GM19397 (cell line): ENCODE data around the gene KIRREL1.

Source experiments
- ATAC-seq: cut with Tn5 transposase; IDR thresholded peaks from one replicate; pipeline ENCODE4 v1.9.1; 2021; ENCODE audit warnings: mild to moderate bottlenecking, moderate library complexity; ENCODE audit not compliant: unreplicated experiment

Gene KIRREL1

GRCh38 chr1:157971769-157972168, 21.7 kb upstream of the KIRREL1 start:
- no peak for ATAC-seq

DNA sequence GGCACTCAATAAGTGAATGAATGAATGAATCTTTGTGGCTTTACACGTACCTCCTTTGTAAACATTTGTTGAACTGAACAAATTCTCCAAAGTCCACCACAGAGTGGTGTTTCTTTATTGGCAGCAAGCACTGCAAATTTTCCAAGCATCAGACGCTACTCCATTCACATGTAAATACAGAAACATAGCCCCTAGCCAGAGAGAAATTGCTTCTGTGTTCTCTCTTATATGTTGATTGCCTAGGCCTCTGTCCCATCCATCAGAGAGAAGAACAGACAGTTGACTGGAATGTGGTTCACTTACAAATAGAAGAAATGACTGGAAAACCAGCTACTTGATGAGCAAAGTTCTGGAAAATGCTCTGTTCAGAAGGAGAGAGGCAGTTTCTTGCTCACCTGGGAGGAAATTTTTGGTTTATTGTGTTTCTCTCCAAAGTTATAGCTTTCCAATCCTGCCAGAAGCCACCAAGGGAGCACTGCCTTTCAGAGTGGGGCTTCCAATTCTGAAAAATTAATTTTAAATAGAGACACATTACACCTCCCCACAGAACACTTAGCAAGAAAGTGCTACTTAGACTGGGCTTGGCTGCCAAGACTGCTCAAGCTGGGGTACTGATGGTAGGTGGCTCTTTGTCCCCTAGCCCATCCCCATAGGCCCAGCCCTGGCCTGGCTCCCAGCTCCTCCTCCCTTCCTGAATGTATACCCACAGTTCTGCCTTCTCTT, 18.1 kb upstream of the KIRREL1 start:
- ATAC-seq: no peak

GRCh38 chr1:157976888-157977287, 16.6 kb upstream of the KIRREL1 start:
- no peak for ATAC-seq

DNA sequence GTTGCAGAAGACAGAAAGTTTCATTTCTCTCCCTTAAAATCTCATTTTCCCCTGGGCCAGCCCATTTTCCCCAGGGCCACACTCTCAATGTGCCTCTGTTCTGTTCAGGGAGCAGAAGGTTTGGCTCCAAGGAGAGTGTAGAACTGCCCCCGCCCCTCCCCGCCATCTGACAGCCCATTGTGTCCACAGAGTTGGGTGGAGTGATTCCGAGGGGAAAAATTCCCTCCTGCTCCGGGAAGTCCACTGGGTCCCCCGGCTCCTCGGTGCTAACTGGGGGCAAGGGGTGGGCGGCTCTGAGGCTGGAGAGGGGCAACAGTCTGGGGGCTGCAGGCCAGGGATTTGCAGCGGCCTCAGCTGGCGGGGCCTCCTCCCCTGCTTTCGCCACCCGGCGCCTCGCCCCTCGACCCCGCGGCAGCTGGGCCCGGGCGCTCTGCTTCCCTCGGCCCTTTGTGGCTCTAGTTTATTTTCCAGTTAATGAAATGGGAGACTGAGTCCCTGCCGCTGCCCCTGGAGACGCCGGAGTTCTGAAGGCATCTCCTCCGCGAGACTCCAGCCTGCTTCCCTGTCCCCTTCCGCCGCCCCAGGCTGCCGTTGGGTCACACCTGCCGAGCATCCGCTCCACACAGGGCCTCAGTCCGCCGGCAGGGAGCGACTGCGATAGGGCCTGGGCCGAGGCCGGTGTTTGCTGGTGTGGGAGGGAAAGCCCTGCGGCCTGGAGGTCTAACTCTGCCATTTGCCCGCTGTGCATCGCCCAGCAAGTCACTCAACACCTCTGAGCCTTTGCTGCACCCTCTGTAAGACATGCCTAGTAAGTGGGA, 14.7 kb upstream of the KIRREL1 start:
- ATAC-seq: no peak

GRCh38 chr1:157982136-157982535, 11.3 kb upstream of the KIRREL1 start:
- no peak for ATAC-seq

GRCh38 chr1:157983787-157984186, 9.7 kb upstream of the KIRREL1 start:
- ATAC-seq: no peak

DNA sequence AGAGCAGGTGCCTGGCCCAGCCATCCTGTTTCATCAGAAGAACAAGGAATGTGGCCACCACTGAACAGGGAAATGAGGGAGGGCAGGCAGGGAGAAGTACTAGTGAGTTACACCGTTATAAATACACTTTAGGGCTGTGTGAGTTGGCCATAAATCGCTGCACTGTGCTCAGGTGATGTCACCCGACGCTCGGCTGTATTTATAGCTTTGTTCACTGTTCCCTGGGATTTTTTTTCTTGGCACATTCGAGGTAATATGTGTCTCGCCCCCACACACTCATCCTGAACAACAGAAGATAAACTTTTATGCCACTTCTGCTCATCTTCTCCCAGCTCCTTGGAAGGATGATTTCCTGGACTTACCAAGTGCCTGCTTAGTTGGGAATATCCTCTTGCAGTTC, 9.0 kb upstream of the KIRREL1 start:
- ATAC-seq: no peak

DNA sequence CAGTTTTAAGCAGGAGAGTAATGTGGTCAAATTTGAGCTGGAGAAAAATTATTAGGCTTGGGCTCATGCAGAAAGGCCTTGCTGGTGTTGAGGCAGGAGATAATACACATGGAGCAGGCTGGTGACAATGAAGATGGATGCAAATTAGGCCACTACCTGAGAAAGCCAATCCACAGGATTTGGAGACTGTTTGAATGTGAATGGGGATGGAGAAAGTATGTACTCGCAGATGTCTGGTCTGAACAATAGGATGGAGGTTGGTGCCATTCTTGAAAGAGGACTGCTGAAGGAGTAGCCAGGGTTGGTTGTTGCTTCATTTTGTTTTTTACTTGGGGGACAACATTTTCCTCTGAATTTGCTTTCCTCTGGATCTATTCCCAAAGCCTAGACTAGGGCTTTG, 8.0 kb upstream of the KIRREL1 start:
- no peak for ATAC-seq

- no peak for ATAC-seq
Observed at GRCh38 chr1:157988002-157988401, 5.4 kb upstream of the KIRREL1 start.

DNA sequence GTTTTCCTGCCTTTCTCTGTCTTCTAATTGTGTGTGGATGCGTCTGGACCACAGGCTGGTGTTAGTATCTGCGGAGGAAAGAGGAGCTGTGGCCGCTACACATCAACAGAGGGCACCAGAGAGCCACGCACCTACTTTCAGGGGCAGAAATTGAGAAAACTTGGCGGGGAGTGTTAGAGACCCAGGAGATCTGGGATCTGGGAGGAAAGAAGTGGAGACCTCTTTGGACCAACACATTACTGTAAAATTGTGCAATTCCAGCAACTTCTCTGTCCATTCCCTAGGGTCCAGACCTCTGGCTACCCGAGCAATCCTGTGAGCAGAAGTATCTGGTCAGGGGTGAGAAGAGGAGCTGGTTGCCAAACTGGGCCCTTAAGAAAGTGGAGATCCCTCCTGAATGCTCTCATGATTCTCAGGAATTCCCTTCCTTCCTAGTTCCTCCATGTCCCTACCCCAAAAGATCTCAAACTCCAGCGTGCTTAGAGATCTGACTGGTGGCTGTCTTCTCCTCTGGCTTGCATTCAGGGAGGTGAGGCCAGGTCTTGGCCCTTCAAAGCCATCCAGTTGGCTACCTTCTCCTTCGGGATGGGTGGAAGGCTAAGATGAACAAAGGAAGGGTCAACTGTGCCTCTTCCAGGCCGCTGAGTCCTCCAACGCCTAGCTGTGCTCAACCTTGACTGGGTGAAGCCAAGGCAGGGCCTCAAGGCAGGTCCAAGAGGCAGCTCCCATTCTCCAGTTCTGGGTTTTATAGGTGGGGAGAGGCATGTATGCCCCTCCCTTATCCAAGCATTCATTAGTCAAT, 1.2 kb upstream of the KIRREL1 start:
- no peak for ATAC-seq

GRCh38 chr1:157992833-157993146, 655 bp upstream of the KIRREL1 start:
- ATAC-seq: no peak

DNA sequence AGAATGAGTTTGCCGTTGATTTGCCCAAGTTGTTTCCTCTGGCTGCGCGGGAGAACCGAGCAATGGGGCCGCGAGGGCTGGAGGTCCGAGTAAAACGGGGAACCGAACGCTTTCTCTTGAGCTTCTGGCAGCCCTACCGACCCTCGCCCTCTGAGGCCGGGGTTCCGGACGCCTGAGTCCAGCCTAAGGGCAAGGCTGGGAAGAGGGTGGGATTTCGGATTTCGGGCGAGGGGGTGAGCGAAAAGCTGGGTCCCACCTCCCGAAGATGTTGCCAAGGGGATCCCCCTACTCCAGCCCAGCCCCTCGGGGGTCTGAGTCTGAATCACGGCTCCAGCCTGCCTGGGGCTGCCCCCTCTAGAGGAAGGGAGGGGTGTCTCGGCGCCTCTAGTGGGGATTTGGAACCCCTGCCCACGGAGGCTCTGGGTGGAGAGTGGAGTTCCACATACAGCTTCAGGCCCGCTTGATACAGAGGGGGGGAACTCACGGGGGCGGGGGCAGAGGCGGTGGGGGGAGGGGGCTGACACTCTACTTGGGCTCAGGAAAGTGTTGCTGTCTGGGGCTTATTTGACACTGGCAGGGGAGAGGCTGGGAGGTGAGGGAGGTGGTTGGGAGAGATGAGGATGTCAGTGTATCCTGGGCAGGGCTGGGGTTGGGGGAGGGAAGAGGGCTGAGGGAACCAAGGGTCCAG, 617 bp downstream of the KIRREL1 start:
- no peak for ATAC-seq

DNA sequence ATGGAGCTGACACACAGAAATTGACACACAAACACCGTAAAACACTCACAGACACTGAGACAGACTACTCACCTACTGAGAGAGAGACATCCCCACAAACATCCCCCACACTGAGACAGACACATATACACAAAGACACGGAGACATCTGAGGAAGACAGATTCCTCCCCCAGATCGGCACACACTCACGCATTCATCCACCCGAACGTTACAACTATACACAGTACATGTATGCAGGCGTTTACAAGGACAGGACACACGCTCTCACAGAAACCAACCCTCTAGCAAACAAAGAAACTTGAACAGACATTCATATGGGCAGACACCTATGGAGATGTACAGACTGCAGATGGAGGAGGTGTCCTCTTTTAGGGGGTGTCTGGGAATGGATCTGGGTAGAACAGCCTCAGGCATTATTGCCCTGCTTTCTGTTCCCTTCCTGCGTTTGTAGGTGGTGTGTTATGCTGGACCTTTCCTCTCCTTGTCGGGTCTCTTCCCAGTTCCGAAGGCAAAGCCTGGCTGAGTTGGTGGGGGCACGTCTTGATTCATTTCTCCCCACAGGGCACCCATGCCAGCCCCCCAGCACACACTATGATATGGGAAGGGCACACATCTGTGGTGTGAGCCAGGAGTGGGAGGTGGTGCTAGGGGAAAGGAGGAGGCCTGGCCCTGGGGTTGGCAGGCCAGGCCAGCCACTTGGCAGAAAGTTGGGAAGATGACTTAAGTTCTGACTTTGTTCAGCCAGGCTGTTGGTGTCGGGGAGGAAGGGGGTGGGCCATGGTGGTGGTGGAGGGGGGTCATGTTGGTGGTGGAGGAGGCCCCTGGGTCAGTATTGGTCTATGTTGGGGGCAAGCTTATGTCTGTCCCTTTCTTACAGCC, 1.5 kb downstream of the KIRREL1 start:
- no peak for ATAC-seq

DNA sequence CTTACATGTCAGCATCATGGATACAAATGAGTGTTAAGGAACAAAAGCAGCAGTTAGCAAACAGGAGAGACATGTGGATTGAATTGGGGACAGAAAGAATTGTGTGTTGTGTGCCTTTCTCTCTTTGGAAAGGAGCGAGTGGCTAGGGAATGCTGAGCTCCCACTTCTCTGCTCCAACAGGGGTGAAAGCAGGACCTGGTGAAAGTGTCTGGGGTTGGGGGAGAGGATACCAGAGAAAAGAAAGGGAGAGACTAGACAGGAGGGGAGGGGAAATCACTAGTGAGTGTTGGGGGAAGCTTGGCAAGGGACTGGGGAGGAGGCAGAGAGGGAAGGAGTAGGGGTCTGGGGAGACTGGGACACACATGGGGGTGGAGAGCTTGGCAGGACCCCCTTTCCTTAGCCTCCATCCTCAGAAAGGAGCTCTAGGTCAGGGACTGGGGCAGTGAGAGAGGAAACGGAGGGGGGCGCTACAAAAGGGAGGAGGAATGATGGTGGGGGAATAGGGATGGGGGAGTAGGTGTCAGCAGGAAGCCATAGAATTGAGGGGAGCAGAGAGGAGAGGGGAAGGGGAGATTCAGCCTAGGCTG, 2.2 kb downstream of the KIRREL1 start:
- ATAC-seq: no peak

GRCh38 chr1:157996433-157996832, 3.0 kb downstream of the KIRREL1 start:
- no peak for ATAC-seq

GRCh38 chr1:158000507-158000906, 7.1 kb downstream of the KIRREL1 start:
- ATAC-seq: no peak

- no peak for ATAC-seq
Observed at GRCh38 chr1:158002022-158002630, 8.7 kb downstream of the KIRREL1 start.

DNA sequence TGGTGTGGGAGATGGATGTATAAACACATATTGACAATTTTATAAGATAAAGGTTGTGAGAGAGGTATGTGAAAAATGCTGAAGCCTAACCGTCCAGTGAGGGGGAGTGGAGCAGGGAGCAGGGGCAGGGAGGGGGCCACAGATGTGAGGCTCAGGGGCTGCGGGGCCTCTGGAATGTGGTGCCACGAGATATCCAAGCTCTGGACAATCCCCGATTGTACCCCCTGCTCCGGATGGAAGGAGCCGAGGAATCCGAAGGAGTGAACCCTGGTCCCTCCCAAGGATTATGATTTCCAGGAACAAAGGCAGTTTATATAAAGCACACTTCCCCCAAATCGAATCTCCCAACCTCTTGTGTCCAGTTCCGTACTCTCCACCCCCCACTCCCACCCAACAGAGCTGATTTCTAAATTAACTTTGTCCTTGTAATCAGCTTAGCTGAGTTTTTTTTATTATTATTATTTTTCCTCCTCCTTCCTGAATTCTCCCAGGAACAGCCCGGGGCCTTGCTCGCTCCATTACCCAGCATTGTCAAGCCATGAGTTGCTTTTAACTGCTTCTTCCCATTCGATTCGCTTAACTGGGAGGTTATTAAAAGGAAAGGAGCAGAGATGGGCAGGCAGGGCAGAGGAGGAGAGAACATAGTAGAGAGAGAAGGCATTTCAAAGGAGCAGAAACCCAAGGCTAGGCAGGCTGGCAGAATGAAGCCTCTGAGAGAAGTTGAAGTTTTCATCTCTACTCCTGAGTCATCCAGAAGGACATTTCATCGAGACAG, 9.4 kb downstream of the KIRREL1 start:
- no peak for ATAC-seq

DNA sequence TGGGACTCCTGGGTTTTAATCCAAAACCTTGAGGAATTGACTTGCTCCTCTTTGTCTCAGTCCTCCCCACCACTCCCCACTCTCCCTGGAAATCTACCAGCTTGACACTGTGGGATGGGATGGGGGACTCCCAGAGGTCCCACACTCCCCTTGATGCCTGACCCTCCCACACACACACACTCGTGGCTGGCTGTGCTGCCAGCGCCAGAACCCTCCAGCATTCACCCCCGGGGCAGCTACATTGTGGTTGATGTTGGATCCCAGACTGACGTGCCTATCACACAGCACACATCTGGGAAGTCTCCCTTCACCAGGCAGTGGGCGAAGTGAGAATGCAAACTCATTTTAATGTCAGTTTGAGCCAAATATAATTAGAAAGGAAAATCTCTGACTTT, 10.0 kb downstream of the KIRREL1 start:
- no peak for ATAC-seq
